ENCODE results near the gene KAT2A.

The KAT2A gene

DNA sequence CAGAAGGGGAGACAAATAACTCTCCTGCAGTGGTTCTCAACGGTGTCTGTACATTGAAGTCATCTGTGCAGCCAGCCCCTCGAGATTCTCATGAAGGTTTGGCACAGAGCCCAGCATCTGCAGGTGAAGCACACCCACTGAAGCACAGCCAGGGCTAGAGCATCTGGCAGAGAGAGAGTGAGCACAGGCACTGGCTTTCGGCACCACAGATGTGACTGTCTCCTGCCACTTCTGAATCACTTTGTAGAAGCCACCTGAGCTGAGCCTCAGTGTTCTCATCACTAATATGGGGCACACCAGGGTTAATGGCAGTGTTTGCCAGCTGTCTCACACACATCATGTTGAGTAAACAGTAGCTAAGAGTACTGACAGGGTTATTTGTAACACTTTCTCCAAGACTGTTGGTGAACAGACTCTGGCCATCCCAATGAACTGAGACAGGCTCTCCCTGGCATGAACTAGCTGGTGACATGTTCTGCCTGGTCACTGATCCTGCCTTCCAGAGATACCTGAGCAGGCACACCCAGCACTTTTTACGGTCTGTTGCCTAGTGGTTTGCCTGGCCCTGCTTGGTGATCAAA, 12.4 kb upstream of the KAT2A start:
- TF ChIP-seq, protein P1, sequence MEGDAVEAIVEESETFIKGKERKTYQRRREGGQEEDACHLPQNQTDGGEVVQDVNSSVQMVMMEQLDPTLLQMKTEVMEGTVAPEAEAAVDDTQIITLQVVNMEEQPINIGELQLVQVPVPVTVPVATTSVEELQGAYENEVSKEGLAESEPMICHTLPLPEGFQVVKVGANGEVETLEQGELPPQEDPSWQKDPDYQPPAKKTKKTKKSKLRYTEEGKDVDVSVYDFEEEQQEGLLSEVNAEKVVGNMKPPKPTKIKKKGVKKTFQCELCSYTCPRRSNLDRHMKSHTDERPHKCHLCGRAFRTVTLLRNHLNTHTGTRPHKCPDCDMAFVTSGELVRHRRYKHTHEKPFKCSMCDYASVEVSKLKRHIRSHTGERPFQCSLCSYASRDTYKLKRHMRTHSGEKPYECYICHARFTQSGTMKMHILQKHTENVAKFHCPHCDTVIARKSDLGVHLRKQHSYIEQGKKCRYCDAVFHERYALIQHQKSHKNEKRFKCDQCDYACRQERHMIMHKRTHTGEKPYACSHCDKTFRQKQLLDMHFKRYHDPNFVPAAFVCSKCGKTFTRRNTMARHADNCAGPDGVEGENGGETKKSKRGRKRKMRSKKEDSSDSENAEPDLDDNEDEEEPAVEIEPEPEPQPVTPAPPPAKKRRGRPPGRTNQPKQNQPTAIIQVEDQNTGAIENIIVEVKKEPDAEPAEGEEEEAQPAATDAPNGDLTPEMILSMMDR (IDR thresholded peaks at IDR 0.05; ENCODE audit: low read depth, low read length), result no peak
- no peak overlapping the region for H3K4me3 ChIP-seq (ENCODE audit: low read depth, low read length)

DNA sequence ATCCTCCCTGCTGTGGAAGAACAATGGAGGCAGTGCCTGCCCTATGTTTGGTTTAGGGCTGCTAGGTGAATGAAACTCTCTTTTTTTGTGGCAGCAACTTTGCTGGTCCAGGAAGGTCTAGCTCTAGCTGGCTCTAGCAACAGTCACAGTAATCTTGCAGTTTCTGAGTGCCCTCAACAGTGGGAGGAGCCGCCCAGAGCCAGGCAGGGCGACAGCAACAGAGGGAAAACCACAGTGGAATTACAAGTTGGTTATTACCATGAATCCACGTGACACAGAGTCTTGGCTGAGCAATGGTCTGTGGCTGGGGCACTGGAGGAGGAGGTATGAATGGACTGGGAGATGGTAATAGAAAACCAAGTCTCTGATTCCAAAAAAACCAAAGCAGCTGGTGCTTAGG, 11.8 kb upstream of the KAT2A start:
- no peak overlapping the region for H3K4me3 ChIP-seq (ENCODE audit: low read depth, low read length)
- TF ChIP-seq, protein P1 (IDR thresholded peaks at IDR 0.05; ENCODE audit: low read depth, low read length), result no peak

DNA sequence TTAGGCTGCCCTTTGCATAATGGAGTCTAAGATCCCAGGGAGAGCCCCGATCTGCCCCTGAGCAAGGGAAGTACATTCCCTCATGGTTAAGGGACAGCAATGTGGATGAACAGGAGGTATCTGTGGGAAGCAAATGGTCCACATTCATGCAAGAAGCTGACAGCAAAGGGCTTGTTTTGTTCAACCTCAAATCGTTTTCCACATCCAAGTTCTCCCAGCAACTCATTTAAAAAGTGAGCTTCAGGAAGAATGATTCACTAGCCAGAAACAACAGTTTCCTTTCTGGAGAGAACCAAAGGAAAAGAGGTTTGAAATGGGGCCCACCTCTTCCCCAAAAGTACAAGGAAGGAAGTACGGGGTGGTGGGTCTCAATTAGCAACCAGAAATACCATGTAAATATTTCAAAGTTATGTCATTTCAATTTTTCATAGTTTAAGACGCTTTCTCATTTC, 10.8 kb upstream of the KAT2A start:
- no peak overlapping the region for H3K4me3 ChIP-seq (ENCODE audit: low read depth, low read length)
- TF ChIP-seq, protein P1 (IDR thresholded peaks at IDR 0.05; ENCODE audit: low read depth, low read length), result no peak

DNA sequence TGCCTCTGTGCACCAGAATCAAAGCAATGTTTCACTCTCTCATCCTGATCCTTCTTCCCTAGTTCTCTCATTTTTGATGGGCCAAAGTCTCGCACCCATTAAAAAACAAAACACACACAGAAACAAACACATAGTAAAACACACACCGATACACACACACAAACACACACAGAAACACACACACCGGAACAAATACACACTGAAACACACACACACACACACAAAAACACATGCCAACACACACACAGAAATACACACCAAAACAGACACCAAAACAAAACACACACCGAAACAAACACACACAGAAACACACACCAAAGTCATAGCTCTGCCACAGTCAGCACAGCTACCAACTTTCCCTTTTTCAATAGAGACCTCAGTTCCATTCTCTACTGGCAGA, 10.1 kb upstream of the KAT2A start:
- no peak overlapping the region for H3K4me3 ChIP-seq (ENCODE audit: low read depth, low read length)
- TF ChIP-seq, protein P1 (IDR thresholded peaks at IDR 0.05; ENCODE audit: low read depth, low read length), result no peak

DNA sequence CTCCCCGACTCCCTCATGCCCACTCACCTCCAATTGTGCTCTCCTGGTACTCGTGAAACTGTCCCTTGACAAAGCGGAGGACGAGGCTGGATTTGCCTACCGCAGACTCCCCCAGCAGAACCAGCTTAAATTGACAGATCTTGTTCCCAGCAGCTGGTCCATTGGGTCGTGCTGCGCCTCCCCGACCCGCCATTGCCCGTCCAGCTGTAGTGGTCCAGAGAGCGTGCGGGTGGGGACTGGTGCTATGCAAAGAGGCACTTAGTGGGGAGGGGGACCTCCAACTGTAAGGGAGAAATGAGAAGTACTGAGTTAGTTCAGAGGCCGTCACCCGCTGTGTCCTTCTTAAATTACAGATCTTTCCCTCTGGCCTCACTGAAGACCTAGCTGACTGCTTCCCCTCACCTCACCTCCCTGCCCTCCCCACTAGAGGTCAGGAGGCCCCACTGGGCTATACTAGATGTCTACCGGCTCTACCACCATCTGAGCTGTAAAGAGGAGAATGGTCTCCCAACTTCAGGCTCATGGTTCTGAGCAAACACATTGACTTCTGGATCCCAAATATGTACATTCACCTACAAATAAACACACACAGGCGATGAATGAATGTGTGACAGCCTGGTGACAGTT, 9.3 kb upstream of the KAT2A start:
- H3K4me3 ChIP-seq (ENCODE audit: low read depth, low read length), result no peak overlapping the region
- TF ChIP-seq, protein P1 (IDR thresholded peaks at IDR 0.05; ENCODE audit: low read depth, low read length), result no peak

DNA sequence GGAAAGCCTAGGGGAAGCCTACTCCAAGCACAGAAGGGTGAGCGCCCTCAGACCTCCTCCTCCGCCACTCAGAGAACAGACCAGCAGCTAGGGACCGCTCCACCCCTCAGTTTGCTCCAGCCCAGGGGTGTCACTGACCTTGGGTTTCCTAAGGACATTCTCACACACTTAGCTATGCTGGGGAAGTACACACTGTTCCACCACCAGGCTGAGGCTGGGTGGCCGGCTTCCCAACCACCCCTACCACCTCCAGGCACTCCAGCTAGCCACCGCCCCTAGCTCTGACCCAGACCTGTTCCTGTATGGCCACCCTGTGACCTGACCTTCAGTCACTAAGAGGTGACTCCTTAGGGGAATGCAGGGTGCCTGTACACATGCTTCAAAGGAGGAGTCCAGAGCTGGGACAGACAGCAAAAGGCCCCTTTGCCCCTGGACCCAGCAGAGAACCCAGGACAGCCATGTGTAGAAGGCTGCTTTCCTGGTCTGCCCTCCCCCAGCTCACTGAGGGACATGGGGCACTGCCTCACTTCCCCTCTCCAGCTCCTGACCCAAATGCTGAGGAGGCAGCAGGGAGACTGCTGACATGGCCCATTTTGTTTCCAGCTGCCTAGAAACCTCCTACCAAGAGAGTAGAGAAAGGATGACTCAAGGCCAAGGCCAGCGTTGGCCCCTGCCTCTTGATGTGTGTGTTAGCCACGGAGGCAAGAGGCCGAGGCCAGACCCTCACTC, 8.1 kb upstream of the KAT2A start:
- no peak overlapping the region for H3K4me3 ChIP-seq (ENCODE audit: low read depth, low read length)

More for the DNA sequence above, 8.1 kb upstream of the KAT2A start:
- TF ChIP-seq, protein P1 (IDR thresholded peaks at IDR 0.05; ENCODE audit: low read depth, low read length), result no peak
